Upper lobe of left lung (tissue), 6 donors: ENCODE measurements around the gene CDX2. TPM values are rescaled to one million over a fixed set of nuclear protein-coding genes. Genes with fewer than 3 reads are reported as not detected.
A peak's percentile ranks its signal among the peaks of the same experiment; 100 is the strongest.

ENCODE experiments used
- ATAC-seq, 2 donors: fragments of 200-7000 bp; cut with Tn5 transposase; one replicate each; pipeline ENCODE4 v1.9.1; 2022; ENCODE audit warnings: mild to moderate bottlenecking in 2 of 2, moderate library complexity in 2 of 2; ENCODE audit not compliant: low FRiP score in 2 of 2
- DNase-seq, 2 donors: peaks; one replicate each; pipeline ENCODE4 v3.0.0-alpha.2; 2019 to 2020
- H3K27ac ChIP-seq, 4 donors: fragments of 200-600 bp; sonication (generic); one replicate each; pipeline ENCODE4 v1.5.1; 2016 to 2019
- H3K27me3 ChIP-seq, 4 donors: fragments of 200-600 bp; sonication (generic); one replicate each; pipeline ENCODE4 v1.5.1; 2017 to 2019
- H3K36me3 ChIP-seq, 4 donors: fragments of 200-600 bp; sonication (generic); one replicate each; pipeline ENCODE4 v1.5.1; 2016 to 2019
- H3K4me1 ChIP-seq, 4 donors: fragments of 200-600 bp; sonication (generic); one replicate each; pipeline ENCODE4 v1.5.1; 2018 to 2019
- H3K4me3 ChIP-seq, 4 donors: fragments of 200-600 bp; sonication (generic); one replicate each; pipeline ENCODE4 v1.5.1; 2017 to 2019; ENCODE audit warnings: mild to moderate bottlenecking in 2 of 4, moderate library complexity in 1 of 4
- H3K9me3 ChIP-seq, 4 donors: fragments of 200-600 bp; sonication (generic); one replicate each; pipeline ENCODE4 v1.5.1; 2018 to 2019
- EP300 ChIP-seq, 4 donors: sonication (generic); formaldehyde crosslinking; IDR thresholded peaks; one replicate each; pipeline ENCODE4 v1.5.1; 2017; ENCODE audit warnings: antibody characterized with exemption in 4 of 4, control low read depth in 2 of 4
- POLR2A ChIP-seq, 4 donors: fragments of 450-650 bp; IDR thresholded peaks; one replicate each; pipeline ENCODE4 v1.5.1; 2016 to 2017; ENCODE audit warnings: antibody characterized with exemption in 4 of 4, mild to moderate bottlenecking in 2 of 4
- POLR2AphosphoS5 ChIP-seq, 2 donors: sonication (generic); formaldehyde crosslinking; IDR thresholded peaks; one replicate each; pipeline ENCODE4 v1.5.1; 2017; ENCODE audit warnings: antibody characterized with exemption in 2 of 2
- WGBS, 2 donors: methylation state at CpG; one replicate each; pipeline ENCODE4 v1.1.5; 2017 to 2018; 5-methylcytosine and 5-hydroxymethylcytosine counted together
- total RNA-seq, 6 donors: library from RNA; depleted of rRNA in 4 of 6; stranded (reverse); fragments of >200 nt in 4 of 6; gene quantifications; one replicate each; pipeline versions ENCODE4 v1.1.0 to v1.2.1, GENCODE V29; 2016 to 2021
- TF ChIP-seq, protein P1 (sequence below), 6 experiments: fragments of 450-650 bp in 4 of 6; fragments of 200-600 bp in 2 of 6; sonication (generic) in 2 of 6; IDR thresholded peaks; one replicate each; pipeline ENCODE4 v1.5.1; 2016 to 2019; ENCODE audit warnings: antibody characterized with exemption in 6 of 6
- donor health status: DM: no; HTN: no; CAD: no; lungs with moderate emphysema.
- donor health status: DM: no; HTN: yes; CAD: no; lungs with severe emphysema.

CDX2 gene
- total RNA-seq, 6 donors from 2014 or later, result 0.14 TPM; not detected in 5

DNA sequence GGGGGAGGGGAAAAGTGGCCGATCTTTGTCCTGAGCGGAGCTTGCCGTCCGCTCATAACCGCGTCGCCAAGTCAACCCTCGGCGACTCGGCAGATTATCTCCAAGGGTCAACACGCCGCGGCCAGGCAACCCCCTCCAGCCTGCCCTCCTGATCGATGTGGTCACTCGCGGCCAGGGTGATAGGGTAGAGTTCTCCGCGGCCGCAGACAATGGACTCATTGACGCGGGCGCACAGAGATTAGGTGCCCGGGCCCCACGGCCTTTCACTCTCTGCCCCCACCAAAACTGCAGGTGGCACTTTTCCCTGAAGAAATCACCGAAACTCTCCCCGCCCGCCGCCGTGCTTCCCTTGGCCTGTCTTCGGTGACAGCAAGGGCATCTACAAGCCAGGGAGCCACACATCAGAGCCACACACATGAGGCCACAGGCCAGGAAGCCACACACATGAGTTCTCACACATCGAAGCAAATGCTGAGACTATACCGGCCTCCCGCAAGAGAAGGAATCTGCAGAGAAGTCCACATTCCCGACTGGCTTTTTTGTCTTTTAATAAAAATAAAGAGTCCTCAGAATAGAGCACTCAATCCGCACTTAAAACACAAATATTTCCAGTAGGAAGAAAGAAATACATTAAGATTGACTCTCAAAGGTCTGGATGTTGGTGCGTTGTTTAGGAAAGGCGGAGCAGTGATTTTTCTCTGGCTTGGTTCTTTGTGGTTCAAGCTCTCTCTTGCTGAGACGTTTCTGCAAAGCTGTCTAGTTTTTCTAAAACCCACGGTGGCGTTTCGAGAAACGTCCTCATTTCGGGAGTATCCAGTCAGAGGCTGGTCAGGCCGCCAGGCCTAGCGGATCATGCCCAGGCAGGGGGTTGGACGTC lies 50.8 kb downstream of the CDX2 start:
- no peak for ATAC-seq
- peaks cover 31 to 42% (median 34%) of the 10 kb centered on the region in 4 donors for H3K4me1 ChIP-seq
- no peak overlapping the region for H3K27ac ChIP-seq
- no peaks in the 10 kb centered on the region for H3K9me3 ChIP-seq
- 9 to 12% methylated on average over 33 to 46 of the region's 46 CpGs for WGBS, 2 donors
- H3K36me3 ChIP-seq, result no peaks in the 10 kb centered on the region
- TF ChIP-seq POLR2A (IDR thresholded peaks at IDR 0.05) (no peak), POLR2AphosphoS5 (IDR thresholded peaks at IDR 0.05) (no peak), EP300 (IDR thresholded peaks at IDR 0.05) (no peak)
- TF ChIP-seq, protein P1, sequence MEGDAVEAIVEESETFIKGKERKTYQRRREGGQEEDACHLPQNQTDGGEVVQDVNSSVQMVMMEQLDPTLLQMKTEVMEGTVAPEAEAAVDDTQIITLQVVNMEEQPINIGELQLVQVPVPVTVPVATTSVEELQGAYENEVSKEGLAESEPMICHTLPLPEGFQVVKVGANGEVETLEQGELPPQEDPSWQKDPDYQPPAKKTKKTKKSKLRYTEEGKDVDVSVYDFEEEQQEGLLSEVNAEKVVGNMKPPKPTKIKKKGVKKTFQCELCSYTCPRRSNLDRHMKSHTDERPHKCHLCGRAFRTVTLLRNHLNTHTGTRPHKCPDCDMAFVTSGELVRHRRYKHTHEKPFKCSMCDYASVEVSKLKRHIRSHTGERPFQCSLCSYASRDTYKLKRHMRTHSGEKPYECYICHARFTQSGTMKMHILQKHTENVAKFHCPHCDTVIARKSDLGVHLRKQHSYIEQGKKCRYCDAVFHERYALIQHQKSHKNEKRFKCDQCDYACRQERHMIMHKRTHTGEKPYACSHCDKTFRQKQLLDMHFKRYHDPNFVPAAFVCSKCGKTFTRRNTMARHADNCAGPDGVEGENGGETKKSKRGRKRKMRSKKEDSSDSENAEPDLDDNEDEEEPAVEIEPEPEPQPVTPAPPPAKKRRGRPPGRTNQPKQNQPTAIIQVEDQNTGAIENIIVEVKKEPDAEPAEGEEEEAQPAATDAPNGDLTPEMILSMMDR (IDR thresholded peaks at IDR 0.05), result no peak
- H3K4me3 ChIP-seq, result peak overlapping the region in 1 of 4 donors; percentile 15
- DNase-seq, result peak in 1 of 2 donors; percentile 36
- H3K27me3 ChIP-seq, result peaks cover 4 to 77% (median 52%) of the 10 kb centered on the region in 4 donors

DNA sequence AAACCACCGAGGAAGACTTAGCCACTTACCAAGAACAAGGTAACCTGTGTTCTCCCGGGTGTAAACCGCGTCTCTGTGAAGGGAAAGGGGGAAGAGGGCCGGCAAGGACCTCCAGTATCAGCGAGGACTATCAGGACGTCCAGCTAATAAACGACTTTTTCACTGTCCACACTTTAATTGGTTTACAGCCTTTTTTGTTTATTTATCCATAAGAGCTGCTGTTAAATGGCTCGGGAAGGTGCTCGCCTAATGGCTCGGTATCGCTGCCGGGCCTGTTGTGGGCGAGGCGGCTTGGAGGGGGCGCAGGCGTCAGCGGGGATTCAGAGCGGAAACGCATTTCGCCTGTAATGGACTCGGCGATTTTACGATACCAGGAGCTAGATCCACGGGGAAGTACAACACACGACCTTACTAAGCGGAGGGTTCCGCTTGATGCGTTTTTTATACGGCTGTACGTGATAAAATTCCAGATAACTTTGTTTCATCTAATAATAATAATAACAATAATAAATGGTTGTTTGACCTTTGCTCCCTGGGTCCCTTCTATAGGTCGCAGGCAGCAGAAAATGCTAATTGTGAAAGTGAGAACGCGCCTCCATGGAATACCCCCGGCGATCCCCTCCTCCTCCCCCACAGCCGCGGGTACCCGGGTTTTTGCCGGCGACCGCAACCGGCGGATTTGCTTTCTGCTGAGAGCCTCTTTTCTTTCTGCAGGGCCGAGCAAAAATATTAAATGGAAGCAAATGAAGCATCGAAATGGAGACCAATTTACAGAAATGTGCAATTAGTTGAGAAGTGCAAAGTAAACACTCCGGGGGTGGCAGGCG lies 51.8 kb downstream of the CDX2 start:
- Histone ChIP-seq H3K9me3 (no peaks in the 10 kb centered on the region), H3K4me3 (peak overlapping the region in 1 of 4 donors; percentile 15), H3K27ac (no peak overlapping the region), H3K36me3 (no peaks in the 10 kb centered on the region), H3K4me1 (peaks cover 31 to 42% (median 34%) of the 10 kb centered on the region in 4 donors), H3K27me3 (peaks cover 4 to 68% (median 47%) of the 10 kb centered on the region in 4 donors)
- WGBS, 2 donors, result 8 to 10% methylated on average over 48 of the region's 48 CpGs
- DNase-seq (peak in 1 of 2 donors; percentile 54), ATAC-seq (no peak)
- TF ChIP-seq EP300 (IDR thresholded peaks at IDR 0.05) (no peak), POLR2A (IDR thresholded peaks at IDR 0.05) (no peak), POLR2AphosphoS5 (IDR thresholded peaks at IDR 0.05) (no peak)
- TF ChIP-seq, protein P1 (IDR thresholded peaks at IDR 0.05), result no peak

DNA sequence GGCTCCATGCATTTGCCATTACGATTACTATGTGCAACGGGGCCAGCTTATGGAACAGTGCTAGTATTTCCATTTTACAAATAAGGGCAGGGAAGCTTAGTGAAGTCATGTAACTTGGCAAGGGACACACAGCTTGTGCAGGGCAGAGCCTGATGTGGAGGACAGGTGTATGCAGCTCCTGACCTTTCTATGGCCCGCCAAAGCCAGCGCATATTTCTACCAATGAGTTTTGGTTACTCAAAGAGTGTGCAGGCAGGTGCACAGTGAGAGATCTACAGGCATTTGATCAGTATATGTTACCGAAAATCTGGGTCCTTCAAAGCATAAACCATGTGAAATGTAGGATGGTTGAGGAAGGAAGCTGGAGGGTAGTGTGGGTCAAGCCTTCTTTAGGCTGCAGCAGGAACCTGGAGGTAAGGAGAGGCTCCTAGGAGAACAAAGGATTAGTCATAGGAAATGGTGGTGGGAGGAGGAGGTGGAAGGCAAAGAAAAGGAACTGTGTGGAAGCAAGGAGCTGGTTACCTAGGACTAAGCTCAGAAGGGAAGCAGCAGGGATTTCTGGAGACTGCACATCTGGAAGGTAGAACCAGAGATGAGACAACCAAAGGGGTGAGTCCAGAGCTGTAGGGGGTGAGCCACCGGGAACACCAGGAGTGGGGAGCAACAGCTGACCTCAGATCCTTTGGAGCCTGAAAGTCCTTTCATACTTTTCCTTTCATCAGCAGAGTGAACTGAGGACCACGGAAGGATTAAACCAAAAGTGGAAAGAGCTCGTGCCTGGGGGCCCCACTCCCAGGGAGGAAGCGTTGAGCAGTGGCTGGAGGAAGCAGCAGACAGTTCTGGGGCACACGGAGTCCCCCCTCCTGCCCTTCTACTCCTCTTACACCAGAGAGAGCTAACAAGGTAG lies 53.6 kb downstream of the CDX2 start:
- H3K9me3 ChIP-seq, result no peaks in the 10 kb centered on the region
- H3K4me3 ChIP-seq, result no peak overlapping the region
- H3K4me1 ChIP-seq, result peaks cover 19 to 25% (median 21%) of the 10 kb centered on the region in 4 donors
- no peak overlapping the region for H3K27ac ChIP-seq
- DNase-seq, result no peak
- H3K36me3 ChIP-seq, result no peaks in the 10 kb centered on the region
- ATAC-seq, result no peak
- peaks cover 4 to 51% (median 37%) of the 10 kb centered on the region in 4 donors for H3K27me3 ChIP-seq
- TF ChIP-seq, protein P1 (IDR thresholded peaks at IDR 0.05), result no peak
- TF ChIP-seq EP300 (IDR thresholded peaks at IDR 0.05) (no peak), POLR2AphosphoS5 (IDR thresholded peaks at IDR 0.05) (no peak), POLR2A (IDR thresholded peaks at IDR 0.05) (no peak)
- 49 to 53% methylated on average over 10 of the region's 10 CpGs for WGBS, 2 donors

DNA sequence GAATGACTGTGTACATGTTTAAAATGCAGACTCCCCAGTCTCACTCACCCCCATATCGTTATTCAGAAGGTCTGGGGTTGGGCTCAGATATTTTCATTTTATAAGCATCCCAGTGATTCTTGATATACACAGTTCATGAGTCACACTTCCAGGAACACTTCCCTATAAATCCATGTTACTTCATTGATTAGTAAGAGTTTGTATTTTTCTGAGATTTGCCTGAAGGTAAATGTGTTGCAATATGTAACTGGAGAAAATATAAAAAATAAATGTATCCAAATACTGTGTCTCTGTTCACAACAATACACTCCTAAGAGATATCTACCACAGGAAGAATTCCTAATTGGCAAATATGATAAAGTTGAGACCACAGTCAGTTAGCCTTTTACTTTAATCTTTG lies 56.0 kb downstream of the CDX2 start:
- WGBS, 2 donors, result 70 to 82% methylated on average over 1 of the region's 1 CpG
- no peak for TF ChIP-seq POLR2A (IDR thresholded peaks at IDR 0.05)
- no peak for TF ChIP-seq POLR2AphosphoS5 (IDR thresholded peaks at IDR 0.05)
- TF ChIP-seq, protein P1 (IDR thresholded peaks at IDR 0.05), result no peak
- TF ChIP-seq EP300 (IDR thresholded peaks at IDR 0.05), result no peak
- no peak for DNase-seq
- Histone ChIP-seq H3K4me1 (peaks cover 8 to 12% (median 11%) of the 10 kb centered on the region in 4 donors), H3K9me3 (no peaks in the 10 kb centered on the region), H3K27ac (no peak overlapping the region), H3K27me3 (peaks cover 4 to 34% (median 22%) of the 10 kb centered on the region in 4 donors), H3K4me3 (no peak overlapping the region), H3K36me3 (no peaks in the 10 kb centered on the region)
- no peak for ATAC-seq
